ENCODE data around the gene EPG5. TPM values are rescaled to one million over a fixed set of nuclear protein-coding genes. Genes with fewer than 3 reads are reported as not detected.
"Not testable (repeated sequence)": the region's sequence is repeated elsewhere in the genome, so short reads cannot be mapped to it uniquely, and the experiment has no call there.

EPG5 gene
- total RNA-seq, 1 donor from 2014 or later, result 10.9 TPM

DNA sequence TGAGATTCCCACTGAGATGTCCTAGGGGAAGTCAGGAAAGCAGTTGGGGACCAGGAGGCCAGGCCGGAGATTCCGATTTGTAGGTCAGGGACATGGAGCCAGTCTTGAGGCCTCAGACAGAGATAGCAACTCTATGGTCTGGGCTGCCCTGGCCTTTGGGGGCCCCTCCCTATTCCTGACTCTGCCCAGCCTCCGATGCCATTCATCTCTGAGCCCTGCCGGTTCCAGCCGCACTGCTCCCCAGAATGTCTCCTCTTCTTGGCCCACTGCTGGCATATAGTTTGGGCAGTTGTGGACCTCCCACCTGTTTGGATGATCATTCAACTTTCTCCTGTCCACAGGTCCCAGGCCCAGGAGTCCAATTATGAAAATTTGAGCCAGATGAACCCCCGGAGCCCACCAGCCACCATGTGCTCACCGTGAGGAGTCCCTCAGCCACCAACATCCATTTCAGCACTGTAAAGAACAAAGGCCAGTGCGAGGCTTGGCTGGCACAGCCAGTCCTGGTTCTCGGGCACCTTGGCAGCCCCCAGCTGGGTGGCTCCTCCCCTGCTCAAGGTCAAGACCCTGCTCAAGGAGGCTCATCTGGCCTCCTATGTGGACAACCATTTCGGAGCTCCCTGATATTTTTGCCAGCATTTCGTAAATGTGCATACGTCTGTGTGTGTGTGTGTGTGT lies 125.2 kb downstream of the EPG5 start:
- ATAC-seq (no peak), DNase-seq (ENCODE audit: low spot score) (no peak)

DNA sequence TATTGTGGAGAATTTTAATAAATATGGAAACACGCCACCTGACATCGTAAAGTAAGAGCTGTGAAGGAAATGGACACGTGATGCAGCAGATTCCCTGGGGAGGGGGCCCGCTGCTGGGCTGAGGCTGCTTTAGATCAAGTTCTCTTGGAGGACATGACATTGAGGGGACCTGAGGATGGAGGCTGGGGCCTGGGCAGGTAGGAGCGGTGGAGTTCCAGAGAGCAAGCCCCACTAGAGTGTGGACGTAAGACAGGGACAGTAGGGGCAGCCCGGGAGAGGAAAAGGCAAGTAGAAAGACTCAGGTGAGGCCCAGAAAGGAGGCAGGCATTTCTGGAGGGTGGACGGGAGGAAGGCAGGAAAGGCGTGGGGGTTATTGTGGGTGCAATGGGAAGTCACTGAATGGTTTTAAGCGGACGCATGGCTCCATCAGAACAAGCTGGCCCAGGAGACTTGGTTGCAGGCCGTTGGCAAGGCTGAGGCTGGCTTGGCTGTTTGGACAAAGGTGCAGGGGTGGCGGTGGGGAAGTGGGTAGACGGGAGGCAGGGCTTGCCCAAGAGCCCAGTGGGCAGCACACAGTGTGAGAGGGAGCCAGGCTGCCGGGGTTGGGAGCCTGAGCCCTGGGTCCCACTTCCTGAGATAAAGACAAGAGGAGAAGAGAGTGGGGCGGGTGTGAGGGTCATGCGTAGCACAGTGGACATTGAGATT lies 125.9 kb downstream of the EPG5 start:
- no peak for ATAC-seq
- DNase-seq (ENCODE audit: low spot score), result no peak

DNA sequence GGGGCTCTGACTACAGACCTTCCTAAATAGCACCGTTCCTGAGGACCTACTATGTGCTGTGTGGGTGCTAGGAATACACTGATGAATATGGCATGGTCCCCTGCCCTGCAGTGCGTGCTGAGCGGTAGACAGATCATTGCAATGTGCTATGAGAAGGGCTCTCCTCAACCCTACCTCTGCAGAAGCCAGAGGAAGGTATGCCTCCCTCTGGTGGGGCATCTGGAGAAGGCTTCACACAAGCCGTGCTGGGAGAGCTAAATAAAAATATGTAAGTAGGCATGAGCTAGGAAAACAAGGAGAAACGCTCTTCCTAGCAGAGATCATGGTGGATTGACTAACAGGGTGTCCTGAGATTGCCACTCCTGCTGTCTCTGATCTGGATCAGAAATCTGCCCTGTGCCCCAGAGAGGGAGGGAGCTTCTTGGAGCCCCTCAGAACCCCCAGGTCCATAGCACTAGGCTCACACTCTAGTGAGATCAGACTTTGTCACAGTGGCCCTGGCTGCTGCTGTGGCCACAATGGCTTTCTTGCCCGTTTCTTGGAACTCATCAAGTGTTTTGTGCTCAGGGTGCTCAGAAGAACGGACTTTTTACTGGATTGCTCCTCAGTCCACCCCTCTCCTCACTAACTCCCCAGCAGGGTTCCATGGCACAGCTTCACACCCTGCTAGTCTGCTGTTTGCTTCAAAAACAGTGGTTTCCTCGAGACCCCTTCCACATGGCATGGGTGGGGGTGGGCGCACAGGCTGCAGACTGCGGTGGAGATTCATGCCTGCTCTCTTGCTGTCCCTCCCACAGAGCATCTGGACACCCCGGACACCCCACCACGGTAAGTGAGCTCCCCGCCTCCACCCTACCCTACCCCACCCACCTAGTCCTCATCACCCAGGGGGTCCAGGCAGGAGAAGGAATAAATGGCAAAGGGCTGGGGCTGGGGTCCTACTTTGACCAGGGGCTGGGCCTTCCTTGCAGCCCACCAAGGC lies 127.4 kb downstream of the EPG5 start:
- peak; percentile 61 for DNase-seq (ENCODE audit: low spot score)
- peak; percentile 84 for ATAC-seq

DNA sequence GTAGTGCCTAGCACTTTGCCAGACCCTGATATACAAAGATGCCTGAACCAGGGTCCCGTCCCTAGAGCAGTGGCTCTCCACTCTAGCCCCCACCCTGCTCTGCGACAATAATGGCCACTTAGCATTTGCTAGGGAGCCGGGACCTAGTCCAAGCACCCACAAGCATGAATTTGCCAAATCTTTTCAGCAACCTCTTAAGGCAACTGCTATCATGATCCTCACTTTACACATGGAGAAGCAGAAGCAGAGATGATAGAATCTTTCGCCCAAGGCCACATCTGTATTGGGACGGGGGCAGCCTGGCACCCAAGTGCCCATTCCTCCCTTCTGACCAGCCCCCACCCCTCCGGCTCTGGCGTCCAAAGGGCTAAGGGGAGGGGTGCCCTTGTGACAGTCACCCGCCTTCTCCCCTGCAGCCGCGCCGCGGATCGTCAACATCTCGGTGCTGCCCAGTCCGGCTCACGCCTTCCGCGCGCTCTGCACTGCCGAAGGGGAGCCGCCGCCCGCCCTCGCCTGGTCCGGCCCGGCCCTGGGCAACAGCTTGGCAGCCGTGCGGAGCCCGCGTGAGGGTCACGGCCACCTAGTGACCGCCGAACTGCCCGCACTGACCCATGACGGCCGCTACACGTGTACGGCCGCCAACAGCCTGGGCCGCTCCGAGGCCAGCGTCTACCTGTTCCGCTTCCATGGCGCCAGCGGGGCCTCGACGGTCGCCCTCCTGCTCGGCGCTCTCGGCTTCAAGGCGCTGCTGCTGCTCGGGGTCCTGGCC lies 128.6 kb downstream of the EPG5 start:
- DNase-seq (ENCODE audit: low spot score) (peak; percentile 83), ATAC-seq (peak; percentile 83)

DNA sequence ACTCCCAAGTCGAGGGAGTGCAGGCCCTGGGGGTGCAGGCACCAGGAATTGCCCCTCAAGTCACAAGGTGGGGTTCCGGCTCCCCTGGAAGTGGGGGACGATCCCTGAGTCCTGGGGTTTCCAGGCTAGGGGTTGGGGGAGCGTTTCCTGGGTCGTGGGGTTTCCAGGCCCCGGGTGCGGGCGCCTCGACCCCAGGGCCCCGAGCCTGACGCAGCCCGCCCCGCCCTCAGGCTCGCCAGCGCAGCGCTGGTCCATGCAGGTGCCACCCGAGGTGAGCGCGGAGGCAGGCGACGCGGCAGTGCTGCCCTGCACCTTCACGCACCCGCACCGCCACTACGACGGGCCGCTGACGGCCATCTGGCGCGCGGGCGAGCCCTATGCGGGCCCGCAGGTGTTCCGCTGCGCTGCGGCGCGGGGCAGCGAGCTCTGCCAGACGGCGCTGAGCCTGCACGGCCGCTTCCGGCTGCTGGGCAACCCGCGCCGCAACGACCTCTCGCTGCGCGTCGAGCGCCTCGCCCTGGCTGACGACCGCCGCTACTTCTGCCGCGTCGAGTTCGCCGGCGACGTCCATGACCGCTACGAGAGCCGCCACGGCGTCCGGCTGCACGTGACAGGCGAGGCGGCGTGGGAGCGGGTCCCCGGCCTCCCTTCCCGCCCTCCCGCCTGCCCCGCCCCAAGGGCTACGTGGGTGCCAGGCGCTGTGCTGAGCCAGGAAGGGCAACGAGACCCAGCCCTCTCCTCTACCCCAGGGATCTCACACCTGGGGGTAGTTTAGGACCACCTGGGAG lies 129.7 kb downstream of the EPG5 start:
- DNase-seq (ENCODE audit: low spot score), result no peak

DNA sequence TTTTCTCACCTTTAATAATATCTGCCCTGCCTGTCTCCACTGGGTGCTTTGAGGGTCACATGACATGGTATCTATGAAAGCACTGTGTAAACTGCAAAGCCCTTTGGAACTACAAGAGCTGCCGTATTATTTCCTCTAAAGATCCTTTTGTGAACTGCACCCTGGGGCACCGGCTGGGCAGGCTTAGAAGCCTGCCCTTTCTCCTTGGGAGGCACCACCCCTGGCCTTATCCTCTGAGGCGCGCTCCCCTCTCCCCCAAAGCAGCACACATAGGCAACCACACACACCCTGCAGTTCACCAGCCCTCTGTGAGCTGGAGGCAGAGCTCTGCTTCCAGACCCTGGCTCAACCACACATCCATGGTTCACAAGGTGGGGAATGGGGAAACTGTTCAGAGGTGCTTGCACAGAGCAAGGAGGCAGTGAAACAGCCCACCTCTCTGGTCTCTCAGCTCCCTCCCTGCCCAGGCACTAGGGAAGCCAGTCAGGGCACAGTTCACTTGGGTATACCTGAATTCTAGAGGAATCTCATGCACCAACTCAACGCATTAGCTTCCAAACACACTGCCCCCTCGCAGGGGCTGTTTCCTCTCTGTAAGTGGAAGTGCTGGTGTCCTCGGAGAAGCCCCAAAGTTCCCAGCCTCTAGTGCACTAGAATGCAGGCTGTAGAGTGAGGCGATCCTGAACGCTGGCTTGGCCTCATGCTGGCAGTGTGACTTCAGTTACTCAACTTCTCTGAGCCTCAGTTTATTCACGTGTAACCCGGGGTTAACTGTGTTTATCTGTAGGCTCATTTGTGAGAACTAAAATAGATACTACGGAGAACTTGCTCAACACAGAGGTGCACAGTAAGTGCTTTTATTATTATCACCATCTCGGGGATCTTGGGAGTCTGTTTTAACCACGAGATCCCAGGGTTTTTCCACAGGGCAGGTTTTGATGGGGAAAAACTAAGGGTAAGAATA lies 130.6 kb downstream of the EPG5 start:
- ATAC-seq (no peak), DNase-seq (ENCODE audit: low spot score) (no peak)

More for the DNA sequence above, 129.7 kb downstream of the EPG5 start:
- ATAC-seq, result no peak

DNA sequence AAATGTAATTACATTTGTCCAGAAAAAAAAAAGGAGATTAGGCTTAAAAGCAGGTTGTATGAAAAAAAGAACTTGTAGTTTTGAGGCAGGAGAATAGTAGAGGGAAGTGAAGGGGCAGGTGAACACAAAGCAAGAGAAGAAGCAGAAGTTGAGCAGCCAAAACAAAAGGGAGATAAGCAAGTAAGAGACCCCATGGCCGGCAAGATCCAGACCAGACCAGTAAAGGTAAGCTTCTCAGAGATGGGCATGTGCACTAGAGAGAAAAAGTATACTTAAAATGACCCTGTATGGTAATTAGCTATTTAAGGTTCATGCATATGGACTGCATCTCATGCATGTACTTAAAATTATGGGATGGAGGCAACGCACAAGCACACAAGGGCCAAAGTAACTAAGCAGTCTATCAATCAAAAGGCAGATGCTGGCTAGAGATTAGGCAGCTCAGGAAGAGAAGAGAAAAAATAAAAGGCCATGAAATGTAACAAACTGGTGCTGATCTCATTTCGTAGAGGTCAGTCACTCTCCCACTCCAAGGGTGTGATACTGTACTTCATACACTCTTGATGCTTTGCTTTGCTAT lies 132.0 kb downstream of the EPG5 start:
- DNase-seq (ENCODE audit: low spot score) (no peak), ATAC-seq (no peak)

DNA sequence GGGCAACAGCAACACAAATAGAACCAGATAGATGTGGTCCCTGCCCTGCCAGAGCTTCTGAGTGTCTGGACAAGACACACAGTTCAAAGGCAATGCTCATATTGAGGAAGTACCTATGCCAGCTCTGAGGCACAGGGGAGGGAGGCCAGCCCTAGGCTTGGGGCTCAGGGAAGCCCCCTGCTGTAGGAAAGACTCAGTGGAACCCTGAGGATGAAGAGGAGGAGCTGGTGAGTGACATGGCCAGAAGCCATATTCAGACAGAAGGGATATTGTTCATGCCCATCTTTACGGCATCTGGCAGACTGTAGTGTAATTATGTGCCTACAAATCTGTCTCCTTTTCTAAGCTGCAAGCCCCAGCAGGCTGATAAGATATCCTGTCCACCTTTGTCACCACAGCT lies 132.8 kb downstream of the EPG5 start:
- ATAC-seq, result no peak

DNA sequence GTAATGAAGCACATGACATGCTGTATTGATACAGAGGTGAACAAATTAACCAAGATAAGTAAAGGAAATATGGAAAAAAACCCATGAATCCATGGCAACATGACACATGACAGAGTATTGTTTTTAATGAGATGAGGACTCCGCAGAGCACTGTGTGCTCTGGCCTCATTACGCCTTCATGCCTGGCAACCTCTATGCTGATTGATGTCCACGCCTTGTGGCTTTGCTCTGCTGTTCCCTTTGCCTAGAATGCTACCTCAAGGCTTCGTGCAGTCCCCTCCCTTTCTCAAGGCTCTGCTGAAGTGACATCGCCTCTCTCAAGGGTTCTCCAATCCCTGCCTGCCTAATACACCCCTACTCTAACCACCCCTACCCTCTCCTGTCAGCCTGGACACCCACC lies 133.3 kb downstream of the EPG5 start:
- DNase-seq (ENCODE audit: low spot score) (no peak), ATAC-seq (no peak)

More for the DNA sequence above, 132.8 kb downstream of the EPG5 start:
- DNase-seq (ENCODE audit: low spot score), result no peak

DNA sequence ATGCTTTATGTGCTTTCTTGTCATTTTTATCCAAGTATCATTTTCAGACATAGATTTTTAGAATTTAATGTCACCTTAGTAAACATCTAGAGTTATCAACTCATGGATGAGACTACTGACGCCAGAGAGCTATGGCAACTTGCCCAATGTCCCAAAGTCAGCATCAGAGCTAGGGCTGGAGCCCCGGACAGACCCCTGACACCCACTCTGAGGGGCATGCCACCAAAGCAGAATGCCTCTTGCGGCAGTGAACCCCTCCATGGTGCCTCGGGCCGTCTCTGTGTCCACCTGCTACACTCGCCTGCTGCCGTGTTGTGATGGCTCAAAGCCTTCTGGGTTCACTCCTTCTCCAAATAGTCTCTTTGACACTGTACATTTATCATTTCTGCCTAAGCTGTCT lies 136.2 kb downstream of the EPG5 start:
- no peak for ATAC-seq

DNA sequence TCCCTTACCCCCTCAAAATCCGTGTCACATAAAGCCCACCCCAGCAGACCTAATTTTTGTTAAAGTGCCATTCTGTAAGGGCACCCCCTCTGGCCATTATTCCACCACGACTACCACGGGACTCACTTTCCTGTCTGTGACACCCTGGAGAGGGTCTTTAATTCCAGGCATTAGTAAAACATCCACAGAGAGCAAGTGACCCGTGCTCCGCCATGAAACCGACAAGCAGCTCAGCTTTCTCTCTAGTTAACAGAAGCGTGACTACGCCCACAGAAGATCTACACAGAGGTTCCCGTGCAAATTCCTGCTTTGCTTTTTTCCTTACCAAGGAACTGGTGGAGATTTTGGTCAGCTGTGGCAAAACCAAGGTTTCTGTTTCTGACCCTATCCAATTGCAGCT lies 137.3 kb downstream of the EPG5 start:
- DNase-seq (ENCODE audit: low spot score), result no peak
- ATAC-seq, result no peak

More for the DNA sequence above, 136.2 kb downstream of the EPG5 start:
- no peak for DNase-seq (ENCODE audit: low spot score)

DNA sequence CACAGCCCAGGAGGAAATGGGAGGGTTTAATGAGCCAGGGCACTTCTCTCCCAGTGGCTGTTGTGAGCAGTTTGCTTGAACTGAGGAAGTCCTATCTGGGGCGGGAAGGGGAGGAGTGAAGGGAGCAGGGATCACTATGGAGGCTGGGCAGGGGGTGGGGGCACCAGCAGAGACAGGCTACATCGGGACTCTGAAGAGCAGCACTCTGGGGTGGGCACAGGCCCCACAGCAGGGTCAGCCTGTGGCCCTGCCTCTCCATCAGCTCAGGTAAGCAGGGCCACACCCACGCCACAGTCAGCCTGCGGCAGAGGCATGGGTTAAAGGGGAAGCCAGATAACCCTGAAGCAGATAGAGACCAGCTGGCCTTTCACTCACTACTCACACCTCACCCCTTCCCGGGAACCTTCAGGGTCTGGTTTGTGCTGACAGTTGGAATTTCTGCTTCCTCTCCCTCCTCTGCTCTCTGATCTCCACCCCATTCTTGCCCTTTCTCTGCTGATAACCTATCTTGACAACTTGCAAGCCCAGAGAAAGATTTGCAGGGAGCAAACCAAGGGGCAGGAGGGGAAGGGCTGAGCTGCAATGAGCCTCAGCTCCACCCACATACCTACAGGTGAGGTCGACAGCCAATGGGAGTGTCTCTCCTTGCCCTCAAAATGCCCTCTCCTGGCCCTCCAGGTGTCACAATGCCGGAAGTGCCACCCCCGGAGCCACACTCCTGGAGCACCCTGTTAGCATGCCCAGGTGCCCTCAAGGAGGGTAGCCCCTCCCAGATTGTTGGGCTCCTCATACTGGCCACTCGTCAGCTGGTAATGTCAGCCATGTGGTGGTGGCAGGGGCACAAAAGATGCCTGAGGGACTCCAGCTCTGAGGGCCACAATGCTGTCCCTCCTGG lies 138.0 kb downstream of the EPG5 start:
- no peak for DNase-seq (ENCODE audit: low spot score)

DNA sequence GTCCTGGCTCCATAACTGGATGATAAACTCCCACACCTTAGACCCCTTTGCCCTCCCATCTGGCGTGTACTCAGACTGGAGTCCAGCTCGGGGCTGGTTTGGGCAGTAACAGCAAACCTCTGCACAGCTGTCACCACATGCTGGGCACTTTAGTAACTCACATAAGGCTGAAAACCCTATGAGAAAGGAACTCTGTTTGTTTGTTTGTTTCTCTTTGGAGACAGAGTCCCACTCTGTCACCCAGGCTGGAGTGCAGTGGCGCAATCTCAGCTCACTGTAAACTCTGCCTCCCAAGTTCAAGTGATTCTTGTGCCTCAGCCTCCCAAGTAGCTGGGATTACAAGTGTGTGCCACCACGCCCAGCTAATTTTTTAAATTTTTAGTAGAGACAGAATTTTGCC lies 140.4 kb downstream of the EPG5 start:
- not testable (repeated sequence) for ATAC-seq; DNase-seq (ENCODE audit: low spot score)

More for the DNA sequence above, 138.0 kb downstream of the EPG5 start:
- peak; percentile 76 for ATAC-seq

DNA sequence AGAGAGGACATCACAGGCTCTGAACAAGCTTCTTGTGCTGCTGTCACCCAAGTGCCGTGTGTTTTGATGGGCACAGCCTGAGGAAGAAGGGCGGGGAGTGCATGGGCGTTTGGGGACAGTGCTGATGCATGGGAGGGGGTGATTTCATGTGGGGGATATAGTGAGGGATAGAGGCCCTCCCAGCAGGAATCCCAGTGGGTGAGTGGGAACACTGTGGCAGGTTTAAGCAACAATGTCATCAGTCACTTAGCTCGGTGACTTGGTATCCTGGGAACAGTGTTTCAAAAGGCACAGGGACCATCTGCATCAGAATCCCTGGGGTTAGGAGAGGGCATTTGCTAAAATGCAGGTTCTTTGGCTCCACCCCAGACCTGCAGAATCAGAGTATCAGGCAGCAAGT lies 141.0 kb downstream of the EPG5 start:
- ATAC-seq, result no peak
- DNase-seq (ENCODE audit: low spot score), result no peak

DNA sequence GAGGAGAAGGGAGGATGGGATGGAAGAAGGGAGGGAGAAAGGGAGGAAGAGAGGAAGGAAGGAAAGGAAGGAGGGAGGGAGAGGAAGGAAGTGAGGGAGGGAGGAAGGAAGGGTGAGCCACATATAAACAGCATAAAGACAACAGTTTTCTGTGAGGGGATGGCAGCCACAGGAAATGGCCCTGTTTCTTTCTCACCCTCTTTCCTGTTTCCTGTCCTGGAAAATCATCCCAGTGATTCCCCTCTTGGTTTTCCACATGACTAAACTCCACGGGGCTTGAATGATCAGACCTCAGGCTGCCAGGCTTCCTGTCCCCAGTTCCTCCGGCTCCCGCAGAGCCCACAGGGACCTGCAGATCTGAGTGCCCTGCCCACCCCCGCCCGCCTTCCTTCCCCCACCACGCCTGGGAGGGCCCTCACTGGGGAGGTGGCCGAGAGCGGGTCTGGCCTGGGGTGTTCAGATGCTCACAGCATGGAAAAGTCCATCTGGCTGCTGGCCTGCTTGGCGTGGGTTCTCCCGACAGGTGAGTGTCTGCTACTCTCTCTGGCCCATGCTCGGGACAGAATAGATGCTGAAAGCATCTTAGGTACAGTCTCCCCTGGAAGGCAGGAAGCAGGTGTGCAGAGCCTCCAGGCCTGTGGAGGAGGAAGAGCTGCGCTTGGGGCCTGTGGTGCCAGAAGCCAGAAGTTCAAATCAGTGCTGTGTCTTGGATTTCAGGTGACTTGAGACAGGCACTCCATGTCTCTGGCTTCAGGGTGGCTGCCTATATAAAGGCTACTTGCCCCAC lies 141.7 kb downstream of the EPG5 start, which contains the start of gene SIGLEC15:
TSS of gene SIGLEC15 (plus strand) at position 418 of the 787 bp plus-strand sequence. CDS start at position 472, 54 bp downstream.
- DNase-seq (ENCODE audit: low spot score) (no peak), ATAC-seq (no peak)

DNA sequence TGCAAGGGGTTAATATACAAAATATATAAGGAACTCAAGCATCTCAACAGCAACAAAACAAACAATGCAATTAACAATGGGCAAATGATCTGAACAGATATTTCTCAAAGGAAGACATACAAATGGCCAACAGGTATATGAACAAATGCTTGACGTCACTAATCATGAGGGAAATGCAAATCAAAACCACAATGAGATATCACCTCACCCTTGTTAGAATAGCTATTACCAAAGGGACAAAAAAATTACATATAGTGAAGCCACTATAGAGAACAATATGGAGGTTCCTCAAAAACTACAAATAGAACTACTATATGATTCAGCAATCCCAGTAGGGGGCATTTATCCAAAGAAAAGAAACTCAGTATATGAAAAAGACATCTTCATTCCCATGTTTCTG lies 145.4 kb downstream of the EPG5 start:
- DNase-seq (ENCODE audit: low spot score), result no peak
- no peak for ATAC-seq

All from left lobe of liver (tissue), 2 donors.